Endothelial cell of umbilical vein (primary cell): ENCODE measurements around the gene CCBE1. TPM values are rescaled to one million over a fixed set of nuclear protein-coding genes. Genes with fewer than 3 reads are reported as not detected.

Experiments used
- BruUV-seq: library from RNA; stranded (reverse); fragments of 400-500 nt; replicated peaks from 2 replicates; lab custom pipeline; 2021; lab: Mats Ljungman, UMichigan
- CTCF ChIA-PET: fragments of 300-600, 350-600 bp; sonication (Branson Sonifier 250); formaldehyde crosslinking; loops from one replicate; lab custom pipeline; 2021; ENCODE audit warnings: antibody characterized with exemption, inconsistent platforms; lab: Charles Lee
- POLR2A ChIA-PET: fragments of 300-600, 350-600 bp; sonication (Branson Sonifier 250); formaldehyde crosslinking; loops from one replicate; lab custom pipeline; 2021; ENCODE audit warnings: antibody characterized with exemption, inconsistent platforms; lab: Charles Lee
- DNase-seq: peaks from one replicate; pipeline ENCODE4 v3.0.0-alpha.2; 2011; ENCODE audit warnings: low read depth, low spot score
- FAIRE-seq: peaks from 2 replicates; lab custom pipeline; 2011; peaks lifted over from hg19 to GRCh38; lab: Jason Lieb, UNC
- H2AFZ ChIP-seq: 2 replicates; pipeline ENCODE4 v1.6.0; 2012; ENCODE audit warnings: low read depth, low read length, control low read depth, inconsistent platforms
- H3K27ac ChIP-seq: 2 replicates; pipeline ENCODE4 v1.5.1; 2011; ENCODE audit warnings: low read depth, mild to moderate bottlenecking, control low read depth, low read length, moderate library complexity; ENCODE audit not compliant: insufficient read depth
- H3K27me3 ChIP-seq, 2 experiments: 2 replicates each; pipeline versions ENCODE4 v1.6.0 to v1.6.1; 2011; ENCODE audit warnings: low read length in 2 of 2, mixed read lengths in 1 of 2; ENCODE audit not compliant: control insufficient read depth in 2 of 2, insufficient read depth in 2 of 2
- H3K36me3 ChIP-seq, 2 experiments: 2 replicates in 1 of 2; 3 replicates in 1 of 2; pipeline ENCODE4 v1.5.1; 2011; ENCODE audit warnings: low read length in 2 of 2, mild to moderate bottlenecking in 1 of 2, moderate library complexity in 1 of 2; ENCODE audit not compliant: control insufficient read depth in 2 of 2, insufficient read depth in 2 of 2; ENCODE audit errors: extremely low read depth in 1 of 2
- H3K4me1 ChIP-seq: 3 replicates; pipeline ENCODE4 v1.5.1; 2011; ENCODE audit warnings: mild to moderate bottlenecking, low read length; ENCODE audit not compliant: control insufficient read depth, insufficient read depth; ENCODE audit errors: extremely low read depth
- H3K4me2 ChIP-seq: 2 replicates; pipeline ENCODE4 v1.6.1; 2011; ENCODE audit warnings: low read length, control low read depth, mixed read lengths; ENCODE audit not compliant: insufficient read depth
- H3K4me3 ChIP-seq, 3 experiments: fragments of 200-600 bp in 1 of 3; sonication (generic), shearing (Covaris generic) in 1 of 3; replicated peaks in 1 of 3; 2 replicates each; pipeline ENCODE4 v1.5.1; 2011 to 2016; ENCODE audit warnings: control low read depth in 3 of 3, low read length in 3 of 3, mild to moderate bottlenecking in 2 of 3, inconsistent platforms in 1 of 3, low read depth in 1 of 3, moderate library complexity in 1 of 3; ENCODE audit not compliant: insufficient read depth in 1 of 3
- H3K79me2 ChIP-seq: 2 replicates; pipeline ENCODE4 v1.6.0; 2012; ENCODE audit warnings: low read length, inconsistent platforms; ENCODE audit not compliant: control insufficient read depth, insufficient read depth
- H3K9ac ChIP-seq: replicated peaks from 2 replicates; pipeline ENCODE3; 2011; ENCODE audit warnings: low read length, control low read depth; ENCODE audit not compliant: insufficient read depth; ENCODE audit errors: extremely low read depth
- H3K9me1 ChIP-seq: replicated peaks from 3 replicates; pipeline ENCODE4 v1.6.0; 2011; ENCODE audit warnings: mild to moderate bottlenecking, low read length; ENCODE audit not compliant: control insufficient read depth, insufficient read depth; ENCODE audit errors: extremely low read depth
- H3K9me3 ChIP-seq: replicated peaks from 2 replicates; pipeline ENCODE4 v1.5.1; 2012; ENCODE audit warnings: low read length, inconsistent platforms; ENCODE audit not compliant: control insufficient read depth, insufficient read depth
- H4K20me1 ChIP-seq: replicated peaks from 2 replicates; pipeline ENCODE3; 2011; ENCODE audit warnings: mild to moderate bottlenecking, low read length; ENCODE audit not compliant: control insufficient read depth, insufficient read depth; ENCODE audit errors: extremely low read depth
- EZH2 ChIP-seq: IDR thresholded peaks from 2 replicates; pipeline ENCODE4 v1.6.1; 2012; ENCODE audit warnings: borderline replicate concordance, low read depth, mild to moderate bottlenecking, moderate library complexity, low read length, inconsistent platforms; ENCODE audit not compliant: severe bottlenecking
- POLR2AphosphoS5 ChIP-seq: IDR thresholded peaks from 2 replicates; pipeline ENCODE4 v1.6.1; 2012; ENCODE audit warnings: low read depth, mild to moderate bottlenecking, control low read depth, low read length, moderate library complexity; ENCODE audit not compliant: insufficient read depth
- dilution Hi-C: fragments of 300-500 bp; cut with MboI; formaldehyde crosslinking; loops from one replicate; pipeline ENCODE4 v1.15.0; 2019; ENCODE audit warnings: low sequenced_read_pairs; ENCODE audit not compliant: extremely low pct_ligation_motif_present
- intact Hi-C: fragments of 100-400 bp; cut with micrococcal nuclease; formaldehyde crosslinking; loops from one replicate; pipeline ENCODE4 v1.10.0; 2022
- polyA plus RNA-seq, 4 experiments: library from polyadenylated mRNA; depleted of rRNA in 3 of 4; stranded (reverse) in 3 of 4; unstranded in 1 of 4; fragments of >200 nt; gene quantifications; 2 replicates each; pipeline versions ENCODE4 v1.2.1 to v1.2.3, GENCODE V29; 2011 to 2012; ENCODE audit warnings: missing spikeins in 1 of 4
- total RNA-seq: library from RNA; stranded (reverse); gene quantifications from 2 replicates; pipeline ENCODE4 v1.2.3, GENCODE V29; 2021
- TF ChIP-seq, protein P1 (sequence below), 2 donors: IDR thresholded peaks; 1 replicate in 1 of 2; 2 replicates in 1 of 2; pipeline ENCODE4 v1.5.1; 2011; ENCODE audit warnings: low read length in 2 of 2, mild to moderate bottlenecking in 2 of 2, moderate library complexity in 2 of 2, control low read depth in 1 of 2, inconsistent platforms in 1 of 2, low read depth in 1 of 2; ENCODE audit not compliant: insufficient read depth in 1 of 2; ENCODE audit errors: extremely low read depth in 1 of 2

Gene CCBE1
- total and polyA plus RNA-seq, 2 donors (not counting 3 experiments of a cell fraction or from before 2014, with no cell fraction given): 0.04 TPM; not detected in 1

DNA sequence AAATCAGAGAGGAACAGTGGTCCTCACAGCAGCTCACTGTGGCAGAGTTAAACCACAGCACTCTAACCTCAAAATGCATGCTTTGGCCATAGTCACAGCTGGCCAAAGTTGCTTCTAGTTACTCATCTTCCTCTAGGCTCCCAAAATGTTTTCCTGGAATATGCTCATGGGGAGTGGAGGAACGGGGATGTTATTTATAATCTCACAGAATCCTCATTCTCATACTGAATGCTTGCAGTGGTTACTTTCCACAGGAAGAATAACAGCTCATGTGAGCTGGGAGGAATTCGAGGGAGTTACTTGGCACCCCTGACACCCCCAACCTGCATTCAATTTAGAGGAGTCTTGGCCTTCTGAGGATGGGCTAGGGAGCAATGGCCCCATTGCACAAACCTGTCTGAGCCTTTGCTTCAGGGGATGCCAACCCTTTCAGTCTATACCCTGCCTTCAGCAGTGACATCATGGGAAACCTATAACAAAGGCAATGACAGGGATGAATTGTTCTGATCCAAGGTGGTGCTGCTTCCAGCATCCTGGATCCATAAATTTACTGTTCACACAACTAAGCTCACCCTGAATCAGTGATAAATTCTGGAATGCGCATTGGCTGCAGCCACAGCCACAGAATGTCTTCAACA lies 22.4 kb upstream of the CCBE1 start:
- FAIRE-seq (no peak), DNase-seq (no peak)
- no TSS peak for BruUV-seq
- Histone ChIP-seq H3K4me3 (no peak overlapping the region), H3K36me3 (no peaks in the 10 kb centered on the region), H3K4me2 (no peak overlapping the region), H2AFZ (no peak overlapping the region), H4K20me1 (no peaks in the 10 kb centered on the region), H3K27me3 (no peaks in the 10 kb centered on the region), H3K9ac (no peak overlapping the region), H3K27ac (no peak overlapping the region), H3K79me2 (no peaks in the 10 kb centered on the region), H3K9me1 (no peaks in the 10 kb centered on the region), H3K4me1 (no peaks in the 10 kb centered on the region), H3K9me3 (no peaks in the 10 kb centered on the region)
- ChIA-PET CTCF (interaction anchor here (0.8 to 11.3 kb wide), 7 partner anchors 20 to 411 kb away, joined by 3 to 129 read pairs (median 9); partner anchors contain the start of gene CCBE1), POLR2A (no interaction called here)
- TF ChIP-seq, protein P1, sequence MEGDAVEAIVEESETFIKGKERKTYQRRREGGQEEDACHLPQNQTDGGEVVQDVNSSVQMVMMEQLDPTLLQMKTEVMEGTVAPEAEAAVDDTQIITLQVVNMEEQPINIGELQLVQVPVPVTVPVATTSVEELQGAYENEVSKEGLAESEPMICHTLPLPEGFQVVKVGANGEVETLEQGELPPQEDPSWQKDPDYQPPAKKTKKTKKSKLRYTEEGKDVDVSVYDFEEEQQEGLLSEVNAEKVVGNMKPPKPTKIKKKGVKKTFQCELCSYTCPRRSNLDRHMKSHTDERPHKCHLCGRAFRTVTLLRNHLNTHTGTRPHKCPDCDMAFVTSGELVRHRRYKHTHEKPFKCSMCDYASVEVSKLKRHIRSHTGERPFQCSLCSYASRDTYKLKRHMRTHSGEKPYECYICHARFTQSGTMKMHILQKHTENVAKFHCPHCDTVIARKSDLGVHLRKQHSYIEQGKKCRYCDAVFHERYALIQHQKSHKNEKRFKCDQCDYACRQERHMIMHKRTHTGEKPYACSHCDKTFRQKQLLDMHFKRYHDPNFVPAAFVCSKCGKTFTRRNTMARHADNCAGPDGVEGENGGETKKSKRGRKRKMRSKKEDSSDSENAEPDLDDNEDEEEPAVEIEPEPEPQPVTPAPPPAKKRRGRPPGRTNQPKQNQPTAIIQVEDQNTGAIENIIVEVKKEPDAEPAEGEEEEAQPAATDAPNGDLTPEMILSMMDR (IDR thresholded peaks at IDR 0.05; ENCODE audit: extremely low read depth in 1 of 2, insufficient read depth in 1 of 2, low read depth in 1 of 2, low read length in 2 of 2): no peak
- TF ChIP-seq POLR2AphosphoS5 (no peak), EZH2 (no peak)
- dilution Hi-C loops (no loop called here), intact Hi-C loops (no loop called here)
